GM12892 (cell line): ENCODE data around the gene ADCY9.
"Not testable (repeated sequence)": the region's sequence is repeated elsewhere in the genome, so short reads cannot be mapped to it uniquely, and the experiment has no call there.

Experiments used
- DNase-seq: peaks from one replicate; pipeline ENCODE4 v3.0.0; 2011; ENCODE audit not compliant: insufficient read length
- FAIRE-seq: peaks from 2 replicates; lab custom pipeline; 2011; peaks lifted over from hg19 to GRCh38; lab: Jason Lieb, UNC
- POLR2A ChIP-seq: IDR thresholded peaks from 2 replicates; pipeline ENCODE4 v1.6.1; 2011; ENCODE audit warnings: low read depth, low read length, control low read depth
- POLR2AphosphoS5 ChIP-seq: IDR thresholded peaks from 2 replicates; pipeline ENCODE4 v1.6.1; 2011; ENCODE audit warnings: low read depth, low read length, control low read depth
- TAF1 ChIP-seq: IDR thresholded peaks from 2 replicates; pipeline ENCODE4 v1.6.1; 2011; ENCODE audit warnings: low read depth, mild to moderate bottlenecking, control low read depth, low read length, borderline replicate concordance

Gene ADCY9

GRCh38 chr16:3966681-3967080, 149.6 kb downstream of the ADCY9 start:
- DNase-seq (no peak), FAIRE-seq (no peak)
- TF ChIP-seq POLR2A, result no peak
- no peak for TF ChIP-seq TAF1
- no peak for TF ChIP-seq POLR2AphosphoS5

- FAIRE-seq (no peak), DNase-seq (no peak)
- TF ChIP-seq POLR2A (no peak), POLR2AphosphoS5 (no peak), TAF1 (no peak)
Observed at GRCh38 chr16:3965781-3966582, 150.3 kb downstream of the ADCY9 start.

DNA sequence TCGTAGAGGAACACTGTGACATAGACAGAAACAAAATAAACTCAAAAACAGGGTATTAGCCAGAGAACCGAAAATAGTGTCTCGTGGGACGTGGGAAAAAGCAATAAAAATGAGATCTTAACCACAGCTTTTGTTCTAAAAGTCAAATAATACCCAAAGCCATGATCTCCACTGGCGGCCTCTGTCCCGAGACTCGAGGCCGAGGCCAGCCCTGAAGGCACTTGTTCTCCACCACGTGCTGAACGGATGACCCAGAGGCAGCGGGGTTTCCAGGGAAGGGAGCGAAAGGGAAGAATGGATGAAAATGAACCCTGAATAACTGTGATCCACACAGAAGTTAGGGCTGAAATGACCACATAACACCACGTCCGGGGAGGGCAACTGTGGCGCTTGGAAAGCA, 150.9 kb downstream of the ADCY9 start:
- FAIRE-seq (no peak), DNase-seq (no peak)
- no peak for TF ChIP-seq POLR2AphosphoS5
- no peak for TF ChIP-seq POLR2A
- no peak for TF ChIP-seq TAF1

DNA sequence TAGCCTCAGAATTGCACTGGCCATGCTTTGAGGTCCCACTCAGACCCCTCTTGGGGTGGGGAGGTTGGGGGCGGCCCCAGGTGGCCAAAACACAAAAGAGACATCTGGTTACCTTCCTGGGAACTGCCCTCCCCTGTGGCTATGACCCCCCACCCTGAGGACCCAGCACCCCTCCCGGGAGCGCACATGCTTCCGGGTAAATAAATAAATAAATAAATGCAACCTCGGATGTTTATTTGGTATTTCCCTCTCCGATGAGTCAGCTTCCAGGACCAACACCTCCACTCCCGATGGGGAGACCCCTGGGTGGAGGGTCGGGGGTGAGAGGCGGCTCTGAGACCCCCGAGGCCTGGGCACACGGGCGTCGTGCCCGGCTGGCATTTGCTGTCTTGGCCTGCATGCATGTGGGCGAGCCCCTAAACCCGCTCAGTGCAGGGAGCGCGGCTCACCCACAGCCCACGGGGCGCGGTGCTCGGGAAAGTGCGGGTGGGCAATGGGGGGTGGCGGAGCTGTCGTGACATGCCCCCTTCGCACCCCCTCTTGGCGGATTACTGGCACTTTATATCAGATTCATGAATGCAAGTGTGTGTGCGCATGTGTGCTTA, 151.5 kb downstream of the ADCY9 start:
- no peak for TF ChIP-seq POLR2A
- no peak for TF ChIP-seq TAF1
- TF ChIP-seq POLR2AphosphoS5, result no peak
- no peak for FAIRE-seq
- DNase-seq, result no peak

- no peak for TF ChIP-seq POLR2AphosphoS5
- TF ChIP-seq TAF1, result no peak
- TF ChIP-seq POLR2A, result no peak
- no peak for DNase-seq
- no peak for FAIRE-seq
Observed at GRCh38 chr16:3963886-3964685, 152.2 kb downstream of the ADCY9 start.

- TF ChIP-seq TAF1 (no peak), POLR2AphosphoS5 (no peak), POLR2A (no peak)
- no peak for DNase-seq
- no peak for FAIRE-seq
Observed at GRCh38 chr16:3963203-3963602, 153.0 kb downstream of the ADCY9 start.

- FAIRE-seq, result no peak
- TF ChIP-seq TAF1, result no peak
- TF ChIP-seq POLR2AphosphoS5, result no peak
- no peak for TF ChIP-seq POLR2A
Observed at GRCh38 chr16:3961449-3961849, 154.8 kb downstream of the ADCY9 start.

GRCh38 chr16:3959926-3960590, 156.2 kb downstream of the ADCY9 start:
- FAIRE-seq, DNase-seq: not testable (repeated sequence)

More at GRCh38 chr16:3961449-3961849, 154.8 kb downstream of the ADCY9 start:
- DNase-seq, result no peak

DNA sequence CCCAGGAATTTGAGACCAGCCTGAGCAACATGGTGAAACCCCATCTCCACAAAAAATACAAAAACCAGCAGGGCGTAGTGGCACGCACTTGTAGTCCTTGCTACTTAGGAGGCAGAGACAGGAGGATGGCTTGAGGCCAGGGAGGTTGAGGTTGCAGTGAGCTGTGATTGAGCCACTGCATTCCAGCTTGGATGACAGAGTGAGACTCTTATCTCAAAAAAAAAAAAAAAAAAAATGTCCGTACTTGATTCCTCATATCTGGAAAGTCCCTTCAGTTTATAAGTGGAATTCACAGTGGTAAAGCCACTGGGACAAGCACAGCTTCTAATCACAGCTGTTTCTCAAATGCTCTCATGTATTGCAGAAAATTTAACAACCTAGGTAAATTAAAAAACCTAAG, 157.1 kb downstream of the ADCY9 start:
- FAIRE-seq (no peak), DNase-seq (no peak)
- TF ChIP-seq POLR2A, result no peak
- no peak for TF ChIP-seq TAF1
- no peak for TF ChIP-seq POLR2AphosphoS5

- FAIRE-seq, result no peak
Observed at GRCh38 chr16:3957344-3957980, 158.8 kb downstream of the ADCY9 start.

GRCh38 chr16:3954411-3954921, 161.8 kb downstream of the ADCY9 start:
- no peak for DNase-seq
- TF ChIP-seq POLR2AphosphoS5 (no peak), TAF1 (no peak), POLR2A (no peak)
- FAIRE-seq, result no peak

More at GRCh38 chr16:3957344-3957980, 158.8 kb downstream of the ADCY9 start:
- no peak for DNase-seq
- TF ChIP-seq POLR2AphosphoS5, result no peak
- TF ChIP-seq TAF1, result no peak
- no peak for TF ChIP-seq POLR2A
